Activated CD8-positive, alpha-beta memory T cell treated with anti-CD3 and anti-CD28 coated beads, Interleukin-2, amount 10 ng/mL, durations not matched to agents 7 days and 5 days (primary cell): ENCODE data around the gene HOXD3. TPM values are rescaled to one million over a fixed set of nuclear protein-coding genes. Genes with fewer than 3 reads are reported as not detected.

Source experiments
- ATAC-seq: fragments of 150-1000 bp; cut with Tn5 transposase; one replicate; pipeline ENCODE4 v1.10.0; 2021; ENCODE audit warnings: moderate library complexity
- CTCF ChIA-PET: fragments of 350-600 bp; sonication (Branson Sonifier 250); formaldehyde crosslinking; loops from one replicate; lab custom pipeline; 2021; ENCODE audit warnings: antibody characterized with exemption; lab: Charles Lee
- DNase-seq: peaks from one replicate; pipeline ENCODE4 v3.0.0-alpha.2; 2020
- H3K27ac Mint-ChIP-seq: one replicate; pipeline ENCODE4 v1.8.0; 2021; ENCODE audit warnings: mild to moderate bottlenecking, mixed read lengths
- H3K27me3 Mint-ChIP-seq: one replicate; pipeline ENCODE4 v1.8.0; 2021; ENCODE audit warnings: mixed read lengths
- H3K36me3 Mint-ChIP-seq: one replicate; pipeline ENCODE4 v1.8.0; 2021; ENCODE audit warnings: mild to moderate bottlenecking, mixed read lengths
- H3K4me1 Mint-ChIP-seq: one replicate; pipeline ENCODE4 v1.8.0; 2021; ENCODE audit warnings: mixed read lengths
- H3K4me3 Mint-ChIP-seq: one replicate; pipeline ENCODE4 v1.8.0; 2021; ENCODE audit warnings: mild to moderate bottlenecking, moderate library complexity, mixed read lengths
- H3K9me3 Mint-ChIP-seq: one replicate; pipeline ENCODE4 v1.8.0; 2022; ENCODE audit warnings: low read depth, mixed read lengths
- total RNA-seq, 2 experiments: library from RNA; stranded (reverse); gene quantifications; one replicate each; pipeline ENCODE4 v1.2.3, GENCODE V29; 2021

HOXD3 gene
- total RNA-seq, 2 experiments from 2014 or later = not detected

- Mint-ChIP-seq H3K27me3 (peaks cover 99% of the 10 kb centered on the region), H3K9me3 (peaks cover 1% of the 10 kb centered on the region), H3K4me1 (peaks cover 6% of the 10 kb centered on the region), H3K4me3 (no peak within 1 kb of the TSS), H3K36me3 (no peaks in the 10 kb centered on the region), H3K27ac (no peak within 1 kb of the TSS)
- DNase-seq (no peak), ATAC-seq (no peak)
- CTCF ChIA-PET = no interaction called here
These were observed 41.0 kb upstream of the HOXD3 start, which contains the start of gene HOXD10 for GRCh38 chr2:176115883-176116813. TSS of gene HOXD10 (plus strand) at chr2:176116778. CDS start at chr2:176116834, 56 bp downstream.

- Mint-ChIP-seq H3K4me1 (peaks cover 4% of the 10 kb centered on the region), H3K9me3 (peaks cover 1% of the 10 kb centered on the region), H3K36me3 (no peaks in the 10 kb centered on the region), H3K27ac (no peak overlapping the region), H3K4me3 (no peak overlapping the region), H3K27me3 (peaks cover 96% of the 10 kb centered on the region)
- DNase-seq (no peak), ATAC-seq (no peak)
- CTCF ChIA-PET = interaction anchor here (0.7 kb wide), 1 partner anchor 13 kb away, joined by 3 read pairs; no protein-coding TSS in a partner anchor
These were observed 39.8 kb upstream of the HOXD3 start for GRCh38 chr2:176117162-176117822.

- no peak overlapping the region for H3K4me3 Mint-ChIP-seq
- no peaks in the 10 kb centered on the region for H3K36me3 Mint-ChIP-seq
- ATAC-seq = no peak
- peaks cover 1% of the 10 kb centered on the region for H3K9me3 Mint-ChIP-seq
- CTCF ChIA-PET = no interaction called here
- DNase-seq = no peak
- H3K4me1 Mint-ChIP-seq = peaks cover 4% of the 10 kb centered on the region
- H3K27ac Mint-ChIP-seq = no peak overlapping the region
- peaks cover 93% of the 10 kb centered on the region for H3K27me3 Mint-ChIP-seq
These were observed 39.2 kb upstream of the HOXD3 start for GRCh38 chr2:176117823-176118371.

GRCh38 chr2:176118601-176119339 is 38.3 kb upstream of the HOXD3 start:
- H3K4me1 Mint-ChIP-seq = peaks cover 4% of the 10 kb centered on the region
- DNase-seq (no peak), ATAC-seq (no peak)
- peaks cover 91% of the 10 kb centered on the region for H3K27me3 Mint-ChIP-seq
- H3K4me3 Mint-ChIP-seq = no peak overlapping the region
- peaks cover 1% of the 10 kb centered on the region for H3K9me3 Mint-ChIP-seq
- H3K27ac Mint-ChIP-seq = no peak overlapping the region
- H3K36me3 Mint-ChIP-seq = no peaks in the 10 kb centered on the region
- CTCF ChIA-PET = no interaction called here

- Mint-ChIP-seq H3K27me3 (peaks cover 91% of the 10 kb centered on the region), H3K36me3 (no peaks in the 10 kb centered on the region), H3K27ac (no peak overlapping the region), H3K9me3 (peaks cover 1% of the 10 kb centered on the region), H3K4me1 (peaks cover 4% of the 10 kb centered on the region), H3K4me3 (no peak overlapping the region)
- no peak for DNase-seq
- CTCF ChIA-PET = interaction anchor here (0.6 to 1.5 kb wide), 4 partner anchors 9 to 25 kb away, joined by 3 to 7 read pairs (median 3); partner anchors contain the start of gene HOXD8
- no peak for ATAC-seq
These were observed 36.5 kb upstream of the HOXD3 start for GRCh38 chr2:176120364-176121189.

- CTCF ChIA-PET = interaction anchor here (1.0 to 1.1 kb wide), 2 partner anchors 8 to 1028 kb away, joined by 3 read pairs; partner anchors contain the start of gene HOXD8
- Mint-ChIP-seq H3K9me3 (peaks cover 1% of the 10 kb centered on the region), H3K27ac (no peak overlapping the region), H3K4me3 (no peak overlapping the region), H3K36me3 (no peaks in the 10 kb centered on the region), H3K27me3 (peaks cover 91% of the 10 kb centered on the region), H3K4me1 (peaks cover 4% of the 10 kb centered on the region)
- ATAC-seq (no peak), DNase-seq (no peak)
These were observed 35.7 kb upstream of the HOXD3 start for GRCh38 chr2:176121190-176122051.

- H3K4me1 Mint-ChIP-seq = peaks cover 4% of the 10 kb centered on the region
- H3K27ac Mint-ChIP-seq = no peak overlapping the region
- H3K4me3 Mint-ChIP-seq = no peak overlapping the region
- peaks cover 91% of the 10 kb centered on the region for H3K27me3 Mint-ChIP-seq
- H3K9me3 Mint-ChIP-seq = peaks cover 1% of the 10 kb centered on the region
- no peak for DNase-seq
- CTCF ChIA-PET = interaction anchor here (1.0 kb wide), 1 partner anchor 1027 kb away, joined by 3 read pairs; no protein-coding TSS in a partner anchor
- no peak for ATAC-seq
- H3K36me3 Mint-ChIP-seq = no peaks in the 10 kb centered on the region
These were observed 34.9 kb upstream of the HOXD3 start for GRCh38 chr2:176122052-176122682.

- ATAC-seq = no peak
- Mint-ChIP-seq H3K4me1 (peaks cover 4% of the 10 kb centered on the region), H3K9me3 (peaks cover 1% of the 10 kb centered on the region)
These were observed 34.3 kb upstream of the HOXD3 start, which contains the start of gene HOXD9 for GRCh38 chr2:176122683-176123410. TSS of gene HOXD9 (plus strand) at chr2:176122719. CDS start at chr2:176122769, 50 bp downstream.

GRCh38 chr2:176123411-176124109 is 33.5 kb upstream of the HOXD3 start:
- H3K27me3 Mint-ChIP-seq = peaks cover 91% of the 10 kb centered on the region
- H3K4me3 Mint-ChIP-seq = no peak overlapping the region
- CTCF ChIA-PET = no interaction called here
- H3K4me1 Mint-ChIP-seq = peaks cover 5% of the 10 kb centered on the region
- DNase-seq (no peak), ATAC-seq (no peak)
- H3K36me3 Mint-ChIP-seq = peaks cover 3% of the 10 kb centered on the region
- peaks cover 1% of the 10 kb centered on the region for H3K9me3 Mint-ChIP-seq
- H3K27ac Mint-ChIP-seq = peak overlapping the region; percentile 27

More at GRCh38 chr2:176122683-176123410, 34.3 kb upstream of the HOXD3 start, which contains the start of gene HOXD9:
- H3K27me3 Mint-ChIP-seq = peaks cover 91% of the 10 kb centered on the region
- CTCF ChIA-PET = interaction anchor here (1.0 kb wide), 1 partner anchor 1026 kb away, joined by 3 read pairs; no protein-coding TSS in a partner anchor
- peak within 1 kb of the TSS; percentile 27 for H3K27ac Mint-ChIP-seq
- DNase-seq = no peak
- no peaks in the 10 kb centered on the region for H3K36me3 Mint-ChIP-seq
- H3K4me3 Mint-ChIP-seq = no peak within 1 kb of the TSS
